Urinary bladder (tissue), 4 donors: ENCODE results near the gene ALPL. TPM values are rescaled to one million over a fixed set of nuclear protein-coding genes. Genes with fewer than 3 reads are reported as not detected.

Experiments
- DNase-seq: peaks from one replicate; pipeline ENCODE4 v3.0.0-alpha.2; 2015; ENCODE audit errors: extremely low spot score
- H3K27ac ChIP-seq: one replicate; pipeline ENCODE4 v1.5.1; 2013; ENCODE audit warnings: low read depth, mild to moderate bottlenecking, moderate library complexity
- H3K36me3 ChIP-seq: one replicate; pipeline ENCODE4 v1.6.1; 2013; ENCODE audit warnings: mild to moderate bottlenecking, moderate library complexity; ENCODE audit not compliant: insufficient read depth
- H3K4me1 ChIP-seq: one replicate; pipeline ENCODE4 v1.6.1; 2013; ENCODE audit warnings: mild to moderate bottlenecking, moderate library complexity; ENCODE audit not compliant: insufficient read depth
- H3K4me3 ChIP-seq: one replicate; pipeline ENCODE4 v1.5.1; 2013; ENCODE audit warnings: low read depth, low read length
- WGBS: extraction: QIAGEN DNeasy Blood & Tissue Kit; methylation state at CpG from one replicate; pipeline ENCODE4 v1.1.7; 2013; 5-methylcytosine and 5-hydroxymethylcytosine counted together
- polyA plus RNA-seq: library from polyadenylated mRNA; stranded (reverse); fragments of 200-250 nt; gene quantifications from one replicate; pipeline ENCODE4 v1.2.3, GENCODE V29; 2013
- total RNA-seq: library from RNA; depleted of rRNA; stranded (reverse); fragments of >200 nt; gene quantifications from one replicate; pipeline ENCODE4 v1.2.3, GENCODE V29; 2014
- donor health status: healthy with polysubstance abuse.
- donor health status: healthy.

The ALPL gene
- total and polyA plus RNA-seq, 2 donors = 1.5 to 6.9 TPM

GRCh38 chr1:21625390-21626190 lies 116.4 kb downstream of the ALPL start:
- no peaks in the 10 kb centered on the region for H3K4me1 ChIP-seq
- H3K4me3 ChIP-seq = no peak overlapping the region
- WGBS = 86% methylated on average over 13 of the region's 13 CpGs
- DNase-seq = no peak
- no peaks in the 10 kb centered on the region for H3K36me3 ChIP-seq
- no peak overlapping the region for H3K27ac ChIP-seq

- Histone ChIP-seq H3K4me1 (no peaks in the 10 kb centered on the region), H3K27ac (no peak overlapping the region), H3K36me3 (no peaks in the 10 kb centered on the region), H3K4me3 (no peak overlapping the region)
- 84% methylated on average over 11 of the region's 11 CpGs for WGBS
- DNase-seq = no peak
Observed at GRCh38 chr1:21626921-21627339, 117.7 kb downstream of the ALPL start.

Other genes with a start within 250 kb of the ALPL start
- 32.5 TPM for gene ECE1, start 219.0 kb upstream of the ALPL start, total RNA-seq
- 121 TPM for gene ECE1, start 219.0 kb upstream of the ALPL start, polyA plus RNA-seq
- gene NBPF3, start 69.3 kb upstream of the ALPL start, total RNA-seq = 25.2 TPM
- gene NBPF3, start 69.3 kb upstream of the ALPL start, polyA plus RNA-seq = 4.4 TPM
- 4.0 TPM for gene RAP1GAP, start 159.9 kb downstream of the ALPL start, total RNA-seq
- 2.1 TPM for gene RAP1GAP, start 159.9 kb downstream of the ALPL start, polyA plus RNA-seq